Astrocyte of the cerebellum (primary cell): Measurements from ENCODE around the gene CDCP1.

Experiments
- DNase-seq: peaks from one replicate; pipeline ENCODE4 v3.0.0-alpha.2; 2011; ENCODE audit warnings: low read depth
- H3K4me3 ChIP-seq: 2 replicates; pipeline ENCODE4 v1.5.1; 2011; ENCODE audit warnings: mild to moderate bottlenecking, low read depth, low read length, moderate library complexity
- CTCF ChIP-seq: IDR thresholded peaks from 2 replicates; pipeline ENCODE4 v1.5.1; 2012; ENCODE audit warnings: low read length, low read depth, moderate library complexity, mild to moderate bottlenecking; ENCODE audit errors: missing control alignments
- in situ Hi-C: cut with HindIII; loops from 2 replicates; pipeline ENCODE4 v1.10.0; 2017; ENCODE audit warnings: low sequenced_read_pairs

The CDCP1 gene

GRCh38 chr3:45042162-45042561, 104.0 kb downstream of the CDCP1 start:
- in situ Hi-C loops: loop anchor here (5.0 to 25.0 kb wide), 3 partner anchors 170 to 620 kb away; no protein-coding TSS in a partner anchor
- TF ChIP-seq CTCF: no peak
- DNase-seq: no peak
- H3K4me3 ChIP-seq: no peak overlapping the region

- in situ Hi-C loops: loop anchor here (5.0 to 25.0 kb wide), 3 partner anchors 171 to 621 kb away; no protein-coding TSS in a partner anchor
- no peak for DNase-seq
- no peak for TF ChIP-seq CTCF
- H3K4me3 ChIP-seq: no peak overlapping the region
Observed at GRCh38 chr3:45041666-45042065, 104.5 kb downstream of the CDCP1 start.

- TF ChIP-seq CTCF: peak; percentile 86
- in situ Hi-C loops: loop anchor here (25.0 kb wide), 2 partner anchors 174 to 624 kb away; no protein-coding TSS in a partner anchor
- no peak overlapping the region for H3K4me3 ChIP-seq
- peak; percentile 86 for DNase-seq
Observed at GRCh38 chr3:45037720-45038455, 108.3 kb downstream of the CDCP1 start.

- TF ChIP-seq CTCF: peak; percentile 8
- in situ Hi-C loops: loop anchor here (25.0 kb wide), 2 partner anchors 177 to 627 kb away; no protein-coding TSS in a partner anchor
- peak overlapping the region; percentile 30 for H3K4me3 ChIP-seq
- DNase-seq: no peak
Observed at GRCh38 chr3:45035441-45036301, 110.5 kb downstream of the CDCP1 start.

- no peak for TF ChIP-seq CTCF
- DNase-seq: no peak
- in situ Hi-C loops: loop anchor here (25.0 kb wide), 2 partner anchors 178 to 628 kb away; no protein-coding TSS in a partner anchor
- H3K4me3 ChIP-seq: no peak overlapping the region
Observed at GRCh38 chr3:45034612-45035252, 111.4 kb downstream of the CDCP1 start.

- DNase-seq: no peak
- TF ChIP-seq CTCF: no peak
- no peak overlapping the region for H3K4me3 ChIP-seq
- in situ Hi-C loops: loop anchor here (25.0 kb wide), 2 partner anchors 179 to 629 kb away; no protein-coding TSS in a partner anchor
Observed at GRCh38 chr3:45033791-45034190, 112.4 kb downstream of the CDCP1 start.
